Fibroblast of pulmonary artery (primary cell): ENCODE results near the gene DMD.

ENCODE experiments used
- DNase-seq: peaks from one replicate; pipeline ENCODE4 v3.0.0-alpha.2; 2010; ENCODE audit warnings: low read depth
- H3K4me3 ChIP-seq: replicated peaks from 2 replicates; pipeline ENCODE4 v1.5.1; 2011; ENCODE audit warnings: low read depth, mild to moderate bottlenecking, control low read depth, low read length, moderate library complexity
- CTCF ChIP-seq: IDR thresholded peaks from 2 replicates; pipeline ENCODE4 v1.5.1; 2011; ENCODE audit warnings: mild to moderate bottlenecking, control low read depth, low read length, inconsistent platforms; ENCODE audit errors: missing control alignments

Gene DMD

DNA sequence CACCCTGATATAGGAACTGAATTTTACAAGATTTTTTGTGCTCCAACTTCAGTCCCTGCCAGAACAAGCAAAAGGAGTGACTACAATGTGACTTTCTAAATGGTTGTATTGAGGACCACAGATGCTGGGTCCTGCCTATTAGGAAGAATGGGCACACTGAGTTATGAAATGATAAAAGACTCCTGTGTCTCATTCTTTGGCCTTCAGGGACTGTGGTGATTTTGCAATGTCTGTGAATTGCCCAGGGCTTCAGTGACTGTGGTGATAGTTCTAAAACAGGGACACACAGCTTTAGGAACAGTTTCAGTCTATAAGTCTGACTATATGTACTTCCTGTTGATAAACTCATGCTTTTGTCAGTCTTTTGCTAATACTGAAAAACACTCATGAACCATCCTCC, 210.2 kb downstream of the DMD start:
- no peak for TF ChIP-seq CTCF
- no peak overlapping the region for H3K4me3 ChIP-seq
- no peak for DNase-seq

DNA sequence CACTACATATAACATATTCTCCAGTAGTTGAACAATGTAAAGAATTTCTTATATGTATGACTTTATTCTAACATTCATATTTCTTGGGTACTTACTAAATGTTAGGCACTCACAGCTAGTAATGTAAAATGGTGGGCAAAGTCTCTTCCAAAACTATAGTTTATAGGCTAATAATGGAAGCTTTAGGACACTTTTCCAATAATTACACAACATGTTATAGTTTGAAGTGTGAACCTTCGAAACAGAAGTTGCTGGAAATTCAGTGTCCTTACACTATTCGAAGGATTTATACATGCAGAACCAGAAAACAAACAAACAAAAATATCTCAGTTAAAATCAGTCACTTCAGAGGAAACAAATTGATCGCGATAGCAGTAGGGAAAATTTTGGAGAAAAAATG, 212.6 kb downstream of the DMD start:
- no peak for DNase-seq
- no peak for TF ChIP-seq CTCF
- H3K4me3 ChIP-seq: no peak overlapping the region

- no peak for DNase-seq
- TF ChIP-seq CTCF: no peak
- no peak overlapping the region for H3K4me3 ChIP-seq
These were observed 215.9 kb downstream of the DMD start for GRCh38 chrX:32995427-32995826.

GRCh38 chrX:32987142-32987541, 224.2 kb downstream of the DMD start:
- no peak for TF ChIP-seq CTCF
- no peak overlapping the region for H3K4me3 ChIP-seq
- no peak for DNase-seq

DNA sequence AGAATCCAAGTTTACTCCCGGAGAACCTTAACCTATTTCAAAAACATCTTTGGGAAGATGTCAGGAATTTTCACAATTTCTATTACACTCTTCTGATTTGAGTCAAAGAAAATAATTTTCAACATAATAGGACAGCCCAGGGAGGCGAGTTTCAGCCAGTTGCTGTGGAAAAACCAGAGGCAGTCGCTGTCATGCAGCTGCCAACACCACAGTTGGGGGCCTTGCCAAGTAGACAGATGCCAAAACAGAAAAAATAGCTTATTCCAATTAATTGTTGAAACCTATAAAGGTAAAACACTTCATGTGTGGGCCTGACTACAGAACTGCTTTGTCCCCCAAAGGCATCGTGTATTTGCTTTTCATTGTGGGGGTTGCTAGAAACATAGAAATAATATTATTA, 225.8 kb downstream of the DMD start:
- no peak overlapping the region for H3K4me3 ChIP-seq
- TF ChIP-seq CTCF: no peak
- no peak for DNase-seq

DNA sequence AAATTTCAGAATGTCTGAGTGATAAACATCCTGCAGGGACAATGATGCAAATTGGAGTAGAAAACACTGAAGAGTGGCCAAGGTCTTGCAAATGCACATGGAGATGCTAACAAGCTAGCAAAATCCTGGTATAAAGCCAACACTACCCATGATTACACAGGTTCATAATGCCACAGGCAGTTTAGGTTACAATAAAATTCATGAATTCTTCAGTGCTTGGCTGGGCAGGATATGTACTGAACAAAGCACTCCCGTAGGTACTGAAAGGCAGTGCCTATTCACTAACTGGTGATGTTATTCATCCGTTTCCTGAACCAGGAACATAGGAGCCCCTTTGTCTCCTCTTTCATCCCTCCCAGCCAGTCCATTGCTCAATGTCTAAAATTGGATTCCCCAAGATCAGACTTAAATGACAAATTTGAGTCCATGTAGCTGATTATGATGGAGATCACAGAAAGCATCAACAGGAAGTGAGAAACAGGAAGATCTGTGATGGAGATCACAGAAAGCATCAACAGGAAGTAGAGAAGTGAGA, 244.5 kb downstream of the DMD start:
- no peak for TF ChIP-seq CTCF
- no peak overlapping the region for H3K4me3 ChIP-seq

GRCh38 chrX:32954125-32954524, 257.2 kb downstream of the DMD start:
- no peak for TF ChIP-seq CTCF
- no peak for DNase-seq
- no peak overlapping the region for H3K4me3 ChIP-seq

More for the DNA sequence above, 244.5 kb downstream of the DMD start:
- DNase-seq: no peak
